Cardiac muscle cell (in vitro differentiated cells and primary cell): ENCODE measurements around the gene FBLN2. TPM values are rescaled to one million over a fixed set of nuclear protein-coding genes. Genes with fewer than 3 reads are reported as not detected.

Experiments
- DNase-seq, 2 donors: peaks; one replicate each; pipeline versions ENCODE4 v3.0.0 to v3.0.0-alpha.2; 2010 to 2017; ENCODE audit warnings: low read depth in 1 of 2, low spot score in 1 of 2
- H3K27ac ChIP-seq: fragments of 200-600 bp; sonication (generic); 2 replicates; pipeline ENCODE4 v1.5.1; 2016
- H3K27me3 ChIP-seq: fragments of 200-600 bp; sonication (generic); 2 replicates; pipeline ENCODE4 v1.6.0; 2016; ENCODE audit warnings: control low read depth
- H3K36me3 ChIP-seq: fragments of 200-600 bp; sonication (generic); 2 replicates; pipeline ENCODE4 v1.5.1; 2016; ENCODE audit warnings: control low read depth
- H3K4me1 ChIP-seq: fragments of 200-600 bp; sonication (generic); 2 replicates; pipeline ENCODE4 v1.8.1; 2017; ENCODE audit warnings: low read depth, mild to moderate bottlenecking, mixed run types
- H3K4me3 ChIP-seq: fragments of 200-600 bp; sonication (generic); 2 replicates; pipeline ENCODE4 v1.5.1; 2016; ENCODE audit warnings: mild to moderate bottlenecking
- H3K9me3 ChIP-seq: fragments of 200-600 bp; sonication (generic); 2 replicates; pipeline ENCODE4 v1.5.1; 2017; ENCODE audit warnings: low read depth, mild to moderate bottlenecking, control low read depth
- CTCF ChIP-seq: IDR thresholded peaks from 2 replicates; pipeline ENCODE4 v1.5.1; 2012; ENCODE audit warnings: low read depth, mild to moderate bottlenecking, low read length
- polyA plus RNA-seq: library from polyadenylated mRNA; unstranded; fragments of >200 nt; fragmentation: Nextera tagmentation; extraction: Ambion mirVana; gene quantifications from 2 replicates; pipeline ENCODE4 v1.2.1, GENCODE V29; 2016
- total RNA-seq: library from RNA; depleted of rRNA; stranded (reverse); fragments of >200 nt; gene quantifications from 2 replicates; pipeline ENCODE4 v1.2.3, GENCODE V29; 2016

The FBLN2 gene
- total and polyA plus RNA-seq, 2 experiments from 2014 or later = 19.3 to 42.4 TPM

- no peak overlapping the region for H3K4me3 ChIP-seq
- H3K27me3 ChIP-seq = peaks cover 6% of the 10 kb centered on the region
- no peaks in the 10 kb centered on the region for H3K4me1 ChIP-seq
- no peaks in the 10 kb centered on the region for H3K36me3 ChIP-seq
- no peak for TF ChIP-seq CTCF
- H3K9me3 ChIP-seq = no peaks in the 10 kb centered on the region
- no peak for DNase-seq
- H3K27ac ChIP-seq = no peak overlapping the region
These were observed 137.6 kb downstream of the FBLN2 start for GRCh38 chr3:13686367-13687160.

GRCh38 chr3:13687517-13687943, 138.6 kb downstream of the FBLN2 start:
- no peak for TF ChIP-seq CTCF
- H3K36me3 ChIP-seq = no peaks in the 10 kb centered on the region
- H3K27me3 ChIP-seq = peaks cover 6% of the 10 kb centered on the region
- no peak overlapping the region for H3K27ac ChIP-seq
- H3K4me3 ChIP-seq = no peak overlapping the region
- no peaks in the 10 kb centered on the region for H3K4me1 ChIP-seq
- no peaks in the 10 kb centered on the region for H3K9me3 ChIP-seq
- peak in 1 of 2 donors; percentile 39 for DNase-seq

Other genes with a start within 250 kb of the FBLN2 start
- gene NUP210, start 128.8 kb upstream of the FBLN2 start, total RNA-seq = 24.2 and 41.9 TPM in 2 replicates
- gene NUP210, start 128.8 kb upstream of the FBLN2 start, polyA plus RNA-seq = 23.7 and 28.6 TPM in 2 replicates
- 35.3 and 35.7 TPM in 2 replicates for gene HDAC11, start 68.8 kb upstream of the FBLN2 start, total RNA-seq
- 27.1 and 41.4 TPM in 2 replicates for gene HDAC11, start 68.8 kb upstream of the FBLN2 start, polyA plus RNA-seq